Measurements from ENCODE around the gene ZNF286A.
A peak's percentile ranks its signal among the peaks of the same experiment; 100 is the strongest.
"Not testable (repeated sequence)": the region's sequence is repeated elsewhere in the genome, so short reads cannot be mapped to it uniquely, and the experiment has no call there.

ZNF286A gene

GRCh38 chr17:15687494-15687893, 12.1 kb upstream of the ZNF286A start:
- FAIRE-seq: peak; percentile 53
- not testable (repeated sequence) for DNase-seq (ENCODE audit: insufficient read length, low spot score)

- not testable (repeated sequence) for DNase-seq (ENCODE audit: insufficient read length, low spot score); FAIRE-seq
Observed at GRCh38 chr17:15698967-15699366, 585 bp upstream of the ZNF286A start.

- DNase-seq (ENCODE audit: insufficient read length, low spot score): not testable (repeated sequence)
- FAIRE-seq: peak; percentile 14
Observed at GRCh38 chr17:15699937-15700336, 385 bp downstream of the ZNF286A start.

GRCh38 chr17:15704239-15704638, 4.7 kb downstream of the ZNF286A start:
- not testable (repeated sequence) for FAIRE-seq; DNase-seq (ENCODE audit: insufficient read length, low spot score)

GRCh38 chr17:15704813-15705212, 5.3 kb downstream of the ZNF286A start:
- not testable (repeated sequence) for FAIRE-seq

GRCh38 chr17:15708879-15709278, 9.3 kb downstream of the ZNF286A start:
- DNase-seq (ENCODE audit: insufficient read length, low spot score); FAIRE-seq: not testable (repeated sequence)

More at GRCh38 chr17:15704813-15705212, 5.3 kb downstream of the ZNF286A start:
- not testable (repeated sequence) for DNase-seq (ENCODE audit: insufficient read length, low spot score)

- FAIRE-seq; DNase-seq (ENCODE audit: insufficient read length, low spot score): not testable (repeated sequence)
Observed at GRCh38 chr17:15716601-15717563, 17.3 kb downstream of the ZNF286A start.

- FAIRE-seq: not testable (repeated sequence)
Observed at GRCh38 chr17:15730535-15730934, 31.0 kb downstream of the ZNF286A start.

GRCh38 chr17:15731900-15732299, 32.3 kb downstream of the ZNF286A start, which contains the start of gene TBC1D26:
TBC1D26 (plus strand) TSS chr17:15732283; CDS start chr17:15735349, 3,066 bp downstream.
- not testable (repeated sequence) for FAIRE-seq; DNase-seq (ENCODE audit: insufficient read length, low spot score)

More at GRCh38 chr17:15730535-15730934, 31.0 kb downstream of the ZNF286A start:
- not testable (repeated sequence) for DNase-seq (ENCODE audit: insufficient read length, low spot score)

GRCh38 chr17:15733174-15733789, 33.7 kb downstream of the ZNF286A start:
- FAIRE-seq; DNase-seq (ENCODE audit: insufficient read length, low spot score): not testable (repeated sequence)

- not testable (repeated sequence) for DNase-seq (ENCODE audit: insufficient read length, low spot score); FAIRE-seq
Observed at GRCh38 chr17:15736578-15736977, 37.0 kb downstream of the ZNF286A start.

GRCh38 chr17:15738066-15738465, 38.5 kb downstream of the ZNF286A start:
- no peak for FAIRE-seq

GRCh38 chr17:15739259-15739658, 39.7 kb downstream of the ZNF286A start:
- FAIRE-seq: not testable (repeated sequence)

More at GRCh38 chr17:15738066-15738465, 38.5 kb downstream of the ZNF286A start:
- no peak for DNase-seq (ENCODE audit: insufficient read length, low spot score)

GRCh38 chr17:15740041-15740440, 40.5 kb downstream of the ZNF286A start:
- DNase-seq (ENCODE audit: insufficient read length, low spot score); FAIRE-seq: not testable (repeated sequence)

More at GRCh38 chr17:15739259-15739658, 39.7 kb downstream of the ZNF286A start:
- DNase-seq (ENCODE audit: insufficient read length, low spot score): not testable (repeated sequence)

- DNase-seq (ENCODE audit: insufficient read length, low spot score): no peak
- FAIRE-seq: no peak
Observed at GRCh38 chr17:15740570-15741120, 41.1 kb downstream of the ZNF286A start.

- no peak for FAIRE-seq
Observed at GRCh38 chr17:15741624-15742023, 42.1 kb downstream of the ZNF286A start.

GRCh38 chr17:15742051-15742795, 42.7 kb downstream of the ZNF286A start:
- DNase-seq (ENCODE audit: insufficient read length, low spot score): no peak
- no peak for FAIRE-seq

More at GRCh38 chr17:15741624-15742023, 42.1 kb downstream of the ZNF286A start:
- DNase-seq (ENCODE audit: insufficient read length, low spot score): no peak

- DNase-seq (ENCODE audit: insufficient read length, low spot score) (no peak), FAIRE-seq (no peak)
Observed at GRCh38 chr17:15742921-15743320, 43.4 kb downstream of the ZNF286A start.

GRCh38 chr17:15744074-15744676, 44.6 kb downstream of the ZNF286A start:
- no peak for FAIRE-seq
- no peak for DNase-seq (ENCODE audit: insufficient read length, low spot score)

Measured in GM19239 (cell line).